ENCODE measurements around the gene FOXR1.
"Not testable (repeated sequence)": the region's sequence is repeated elsewhere in the genome, so short reads cannot be mapped to it uniquely, and the experiment has no call there.

The FOXR1 gene

GRCh38 chr11:118991486-118992038 lies 20.0 kb downstream of the FOXR1 start:
- not testable (repeated sequence) for FAIRE-seq; DNase-seq (ENCODE audit: low spot score)

GRCh38 chr11:118996926-118997626 lies 25.5 kb downstream of the FOXR1 start:
- peak; percentile 22 for DNase-seq (ENCODE audit: low spot score)
- FAIRE-seq = no peak

- FAIRE-seq (no peak), DNase-seq (ENCODE audit: low spot score) (peak; percentile 96)
Observed at GRCh38 chr11:118997627-118998387, 26.2 kb downstream of the FOXR1 start, which contains the start of gene CENATAC. TSS of gene CENATAC (plus strand) at chr11:118998138. CDS start at chr11:118998198, 60 bp downstream.

GRCh38 chr11:118998388-118998717 lies 26.8 kb downstream of the FOXR1 start:
- DNase-seq (ENCODE audit: low spot score) = no peak
- no peak for FAIRE-seq

GRCh38 chr11:118998822-118999221 lies 27.3 kb downstream of the FOXR1 start:
- DNase-seq (ENCODE audit: low spot score) (peak; percentile 46), FAIRE-seq (no peak)

GRCh38 chr11:119000906-119001305 lies 29.3 kb downstream of the FOXR1 start:
- DNase-seq (ENCODE audit: low spot score) (no peak), FAIRE-seq (no peak)

GRCh38 chr11:119006656-119007055 lies 35.1 kb downstream of the FOXR1 start:
- FAIRE-seq (no peak), DNase-seq (ENCODE audit: low spot score) (no peak)

- DNase-seq (ENCODE audit: low spot score) (no peak), FAIRE-seq (no peak)
Observed at GRCh38 chr11:119011476-119012053, 40.0 kb downstream of the FOXR1 start.

- FAIRE-seq = no peak
- no peak for DNase-seq (ENCODE audit: low spot score)
Observed at GRCh38 chr11:119012629-119013170, 41.1 kb downstream of the FOXR1 start.

GRCh38 chr11:119014209-119014924 lies 42.8 kb downstream of the FOXR1 start:
- DNase-seq (ENCODE audit: low spot score) (no peak), FAIRE-seq (no peak)

- no peak for DNase-seq (ENCODE audit: low spot score)
- FAIRE-seq = no peak
Observed at GRCh38 chr11:119015054-119015611, 43.6 kb downstream of the FOXR1 start.

GRCh38 chr11:119016216-119017009 lies 44.9 kb downstream of the FOXR1 start:
- DNase-seq (ENCODE audit: low spot score) = no peak
- FAIRE-seq = no peak

GRCh38 chr11:119017377-119017776 lies 45.8 kb downstream of the FOXR1 start:
- DNase-seq (ENCODE audit: low spot score); FAIRE-seq: not testable (repeated sequence)

GRCh38 chr11:119018074-119018938 lies 46.7 kb downstream of the FOXR1 start, which contains the start of the genes RPS25 and TRAPPC4:
TSS of gene RPS25 (minus strand) at chr11:119018343. CDS start at chr11:119018284, 59 bp downstream.
TSS of gene TRAPPC4 (plus strand) at chr11:119018766. CDS start at chr11:119018796, 30 bp downstream.
- DNase-seq (ENCODE audit: low spot score) (peak; percentile 88), FAIRE-seq (no peak)

GRCh38 chr11:119019996-119020395 lies 48.4 kb downstream of the FOXR1 start:
- DNase-seq (ENCODE audit: low spot score) (no peak), FAIRE-seq (no peak)

GRCh38 chr11:119021631-119022030 lies 50.1 kb downstream of the FOXR1 start:
- no peak for FAIRE-seq
- no peak for DNase-seq (ENCODE audit: low spot score)

- DNase-seq (ENCODE audit: low spot score) = no peak
- no peak for FAIRE-seq
Observed at GRCh38 chr11:119023741-119024140, 52.2 kb downstream of the FOXR1 start.

- DNase-seq (ENCODE audit: low spot score) (no peak), FAIRE-seq (no peak)
Observed at GRCh38 chr11:119024430-119025098, 53.0 kb downstream of the FOXR1 start.
